GM21367 (cell line): ENCODE data around the gene CRADD.

Source experiments
- ATAC-seq: cut with Tn5 transposase; IDR thresholded peaks from one replicate; pipeline ENCODE4 v1.9.1; 2021; ENCODE audit not compliant: unreplicated experiment

CRADD gene

GRCh38 chr12:93756288-93756687, 79.1 kb downstream of the CRADD start:
- no peak for ATAC-seq

GRCh38 chr12:93757792-93758694, 80.9 kb downstream of the CRADD start:
- ATAC-seq: no peak

GRCh38 chr12:93758801-93759373, 81.7 kb downstream of the CRADD start:
- no peak for ATAC-seq

- ATAC-seq: no peak
Observed at GRCh38 chr12:93759512-93760081, 82.4 kb downstream of the CRADD start.

GRCh38 chr12:93760275-93760875, 83.2 kb downstream of the CRADD start:
- ATAC-seq: no peak

GRCh38 chr12:93762059-93762719, 85.0 kb downstream of the CRADD start:
- no peak for ATAC-seq

GRCh38 chr12:93762912-93763553, 85.9 kb downstream of the CRADD start:
- no peak for ATAC-seq

- no peak for ATAC-seq
Observed at GRCh38 chr12:93763746-93764147, 86.6 kb downstream of the CRADD start.

GRCh38 chr12:93766371-93766770, 89.2 kb downstream of the CRADD start:
- no peak for ATAC-seq

- no peak for ATAC-seq
Observed at GRCh38 chr12:93766796-93767523, 89.8 kb downstream of the CRADD start.

- ATAC-seq: no peak
Observed at GRCh38 chr12:93767524-93767863, 90.3 kb downstream of the CRADD start.

- ATAC-seq: no peak
Observed at GRCh38 chr12:93772003-93772700, 95.0 kb downstream of the CRADD start.

- no peak for ATAC-seq
Observed at GRCh38 chr12:93773122-93773871, 96.1 kb downstream of the CRADD start.

- no peak for ATAC-seq
Observed at GRCh38 chr12:93776581-93777018, 99.4 kb downstream of the CRADD start.

GRCh38 chr12:93777254-93777653, 100.1 kb downstream of the CRADD start:
- ATAC-seq: no peak

GRCh38 chr12:93778306-93778705, 101.1 kb downstream of the CRADD start:
- no peak for ATAC-seq

GRCh38 chr12:93778766-93779165, 101.6 kb downstream of the CRADD start:
- no peak for ATAC-seq

GRCh38 chr12:93780101-93780641, 103.0 kb downstream of the CRADD start:
- no peak for ATAC-seq
